Measurements from ENCODE around the gene RSPH6A.

Gene RSPH6A

DNA sequence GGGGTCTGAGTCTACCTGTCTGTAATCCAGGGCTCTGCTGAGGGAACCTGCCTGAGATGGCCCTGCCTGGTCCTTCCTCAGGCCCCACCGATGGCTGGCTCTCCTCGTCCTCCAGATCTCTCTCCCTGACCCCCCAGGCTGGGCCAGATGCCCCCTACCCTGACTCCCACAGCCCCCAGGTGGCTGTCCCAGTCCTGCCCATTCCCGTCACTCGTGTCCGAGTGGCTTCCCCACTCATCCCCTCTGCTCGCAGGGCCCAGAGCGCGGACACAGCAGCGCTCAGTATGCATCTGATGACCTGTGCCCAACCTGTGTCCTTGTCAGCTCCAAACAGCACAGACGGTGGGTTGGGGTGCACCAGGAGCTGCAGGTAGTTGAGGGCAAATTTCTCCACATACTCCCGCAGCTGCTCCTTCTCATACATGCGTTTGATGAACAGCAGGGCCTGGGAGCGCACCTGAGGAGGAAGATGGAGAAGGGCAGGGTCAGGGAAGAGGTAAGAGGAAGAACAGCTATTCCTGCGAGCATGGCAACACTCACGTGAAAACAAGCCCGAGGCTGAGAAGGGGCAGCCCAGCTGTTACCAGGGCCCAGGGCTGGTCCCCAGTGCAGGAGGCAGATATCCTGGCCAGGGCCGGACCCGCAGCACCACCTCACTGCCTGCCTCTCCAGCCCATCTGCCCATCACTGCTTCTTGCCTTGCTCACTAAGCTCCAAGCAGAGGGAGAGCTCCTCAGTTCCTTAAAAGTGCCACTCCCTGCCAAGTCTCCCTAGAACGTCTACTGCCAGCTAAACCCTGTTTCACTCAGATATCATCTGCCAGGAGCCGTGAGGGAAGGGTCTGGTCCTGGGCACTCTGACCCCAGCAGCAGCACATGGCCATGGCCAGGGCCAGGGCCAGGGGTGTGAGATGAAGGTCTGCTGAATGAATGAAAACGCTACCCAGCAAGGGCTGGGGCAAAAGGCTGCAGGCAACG, 11.1 kb upstream of the RSPH6A start:
- DNase-seq (ENCODE audit: low read depth in 2 of 2, low spot score in 1 of 2) = no peak

DNA sequence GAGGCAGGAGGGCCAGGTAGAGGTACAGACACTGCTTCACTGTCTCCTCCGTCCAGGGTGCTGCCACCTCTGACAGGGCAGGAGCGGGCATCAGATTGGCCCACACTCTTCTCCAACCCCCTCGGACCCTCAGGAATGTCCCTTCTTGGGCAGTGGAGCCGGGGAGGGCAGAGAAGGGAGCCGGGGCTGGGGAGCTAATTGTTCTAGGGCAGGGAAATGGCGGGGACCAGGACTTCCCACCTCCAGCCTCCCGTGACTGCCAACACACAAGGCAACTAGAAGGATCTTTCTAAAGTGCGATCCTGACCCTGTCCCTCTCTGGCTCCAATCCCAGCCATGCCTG, 10.1 kb upstream of the RSPH6A start:
- no peak for DNase-seq (ENCODE audit: low read depth in 2 of 2, low spot score in 1 of 2)

DNA sequence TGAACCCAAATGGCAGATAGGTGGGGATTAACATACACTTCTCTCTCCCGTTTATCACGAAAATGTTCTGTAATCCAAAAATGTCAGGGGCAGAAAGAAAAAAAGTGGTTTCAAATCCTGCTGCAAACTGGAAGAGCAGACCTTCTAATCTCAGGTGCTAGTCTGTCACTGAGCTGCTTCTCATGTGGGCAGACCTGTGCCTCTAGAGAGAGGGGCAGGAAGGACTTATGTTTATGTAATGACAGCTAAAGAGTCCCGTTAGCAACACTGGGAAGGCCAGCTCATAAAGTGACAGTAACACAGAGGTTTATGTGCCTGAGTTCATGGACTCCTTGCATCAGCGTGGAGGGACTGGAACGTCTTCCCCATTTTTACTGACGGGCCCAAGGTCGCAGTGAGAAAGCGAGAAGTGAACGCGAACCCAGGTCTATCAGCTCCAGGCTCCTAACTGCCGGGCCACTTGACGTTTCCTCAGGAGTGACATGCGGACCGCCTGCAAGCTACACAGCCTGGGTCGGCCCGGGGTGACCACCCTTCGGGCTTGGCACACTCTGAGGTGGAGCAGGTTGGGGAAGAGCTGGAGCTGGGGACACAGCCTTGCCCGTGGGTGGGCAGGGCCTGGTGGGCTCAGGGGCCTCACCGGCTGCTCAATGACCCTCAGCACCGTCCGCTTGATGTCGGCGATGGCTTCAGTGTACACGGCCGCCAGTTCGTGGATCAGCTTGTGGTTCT, 9.6 kb upstream of the RSPH6A start:
- DNase-seq (ENCODE audit: low read depth in 2 of 2, low spot score in 1 of 2) = no peak

DNA sequence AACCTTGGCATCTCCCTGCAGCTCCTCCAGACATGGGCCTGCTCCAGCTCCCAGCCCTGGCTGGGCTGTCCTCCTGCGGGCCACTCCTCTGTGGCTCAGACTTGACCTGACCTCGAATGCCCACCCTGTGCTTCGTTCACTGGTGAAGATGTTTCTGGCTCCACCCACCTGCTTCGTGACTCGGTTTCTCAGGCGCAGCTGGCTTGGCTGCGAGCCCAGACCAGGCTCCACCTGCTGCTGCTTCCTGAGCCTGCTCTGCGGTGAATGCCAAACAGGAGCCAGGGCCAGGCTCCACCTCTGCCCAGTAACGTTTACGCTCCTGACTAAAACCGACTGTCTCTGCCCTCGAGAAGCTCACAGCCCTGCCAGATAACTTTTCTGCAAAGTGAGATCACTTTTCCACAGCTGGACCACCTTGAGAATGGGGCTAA, 8.9 kb upstream of the RSPH6A start:
- DNase-seq (ENCODE audit: low read depth in 2 of 2, low spot score in 1 of 2) = no peak

DNA sequence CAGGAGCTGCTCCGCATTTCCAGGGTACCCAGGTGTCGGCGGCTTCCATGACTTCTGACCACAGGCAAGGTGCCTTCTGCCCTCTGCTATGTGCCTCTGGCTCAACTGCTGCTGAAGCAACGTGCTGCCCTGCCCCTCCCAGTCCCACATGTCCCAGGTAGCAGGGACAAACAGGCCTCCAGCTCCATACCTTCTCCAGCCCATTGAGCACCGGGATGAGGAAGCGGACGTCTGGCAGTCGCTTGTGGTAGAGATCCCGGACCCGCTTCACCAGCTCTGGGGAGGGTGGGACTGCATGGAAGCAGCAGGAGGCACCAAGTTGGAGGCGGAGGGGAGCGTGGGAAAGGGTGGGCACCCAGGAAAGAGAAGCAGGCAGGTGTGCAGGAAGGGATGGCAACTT, 8.1 kb upstream of the RSPH6A start:
- DNase-seq (ENCODE audit: low read depth in 2 of 2, low spot score in 1 of 2) = no peak

DNA sequence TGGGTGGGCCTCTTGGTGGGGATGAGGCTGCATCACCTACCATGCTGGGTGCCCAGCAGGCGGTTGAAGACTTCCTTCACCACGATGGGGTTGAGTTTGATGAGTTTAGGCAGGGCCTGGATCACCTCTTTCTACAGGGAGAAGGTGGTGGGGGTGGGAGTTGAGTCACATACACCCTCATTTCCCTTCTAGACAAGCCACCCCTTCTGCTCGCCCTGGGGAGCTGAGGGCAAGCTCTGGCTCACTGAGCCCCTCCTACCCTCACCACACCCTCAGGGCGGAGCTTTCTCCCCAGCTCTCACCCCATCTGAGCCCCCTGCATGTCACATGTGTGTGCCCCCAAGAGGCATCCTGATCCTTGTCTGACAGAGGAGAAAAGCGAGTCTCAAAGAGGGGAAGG, 7.6 kb upstream of the RSPH6A start:
- no peak for DNase-seq (ENCODE audit: low read depth in 2 of 2, low spot score in 1 of 2)

DNA sequence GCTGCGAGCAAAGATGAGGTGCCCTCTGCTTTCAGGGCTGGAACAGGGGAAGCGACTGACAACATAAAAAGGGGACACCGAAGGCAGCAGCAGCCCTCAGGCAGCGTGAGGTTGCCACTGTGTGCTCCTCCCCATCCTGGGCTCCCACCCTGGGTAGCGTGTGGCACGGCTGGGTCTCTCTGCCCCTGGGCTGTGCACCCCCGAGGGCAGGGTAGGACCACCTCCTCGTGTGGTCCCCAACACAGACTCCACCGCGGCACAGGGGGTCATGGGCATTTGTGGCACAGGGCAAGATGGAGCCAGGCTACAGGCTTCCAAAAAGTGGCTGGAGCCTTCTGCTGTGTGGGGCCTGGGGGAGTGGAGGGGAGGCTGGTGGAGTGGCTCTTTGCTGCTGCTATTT, 6.5 kb upstream of the RSPH6A start:
- no peak for DNase-seq (ENCODE audit: low read depth in 2 of 2, low spot score in 1 of 2)

DNA sequence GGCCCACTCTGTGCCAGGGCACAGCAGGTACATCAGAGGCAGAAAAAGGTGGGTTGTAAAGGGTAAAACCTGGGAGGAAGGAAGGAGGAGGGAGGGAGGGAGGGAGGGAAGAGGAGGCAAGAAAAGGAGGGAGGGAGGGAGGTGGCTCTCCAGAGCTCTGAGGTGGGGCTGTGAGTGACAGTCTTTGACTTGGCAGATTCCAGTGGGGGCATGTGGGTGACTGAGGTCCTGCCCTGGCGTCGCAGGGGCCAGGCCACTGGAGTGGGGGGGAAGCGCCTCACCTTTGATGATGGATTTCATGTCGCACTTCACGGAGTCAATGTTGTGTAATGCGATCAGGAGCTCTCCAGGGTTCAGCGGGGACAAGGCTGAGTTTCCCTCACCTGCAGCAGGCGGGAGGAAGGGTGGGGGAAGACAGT, 6.0 kb upstream of the RSPH6A start:
- no peak for DNase-seq (ENCODE audit: low read depth in 2 of 2, low spot score in 1 of 2)

DNA sequence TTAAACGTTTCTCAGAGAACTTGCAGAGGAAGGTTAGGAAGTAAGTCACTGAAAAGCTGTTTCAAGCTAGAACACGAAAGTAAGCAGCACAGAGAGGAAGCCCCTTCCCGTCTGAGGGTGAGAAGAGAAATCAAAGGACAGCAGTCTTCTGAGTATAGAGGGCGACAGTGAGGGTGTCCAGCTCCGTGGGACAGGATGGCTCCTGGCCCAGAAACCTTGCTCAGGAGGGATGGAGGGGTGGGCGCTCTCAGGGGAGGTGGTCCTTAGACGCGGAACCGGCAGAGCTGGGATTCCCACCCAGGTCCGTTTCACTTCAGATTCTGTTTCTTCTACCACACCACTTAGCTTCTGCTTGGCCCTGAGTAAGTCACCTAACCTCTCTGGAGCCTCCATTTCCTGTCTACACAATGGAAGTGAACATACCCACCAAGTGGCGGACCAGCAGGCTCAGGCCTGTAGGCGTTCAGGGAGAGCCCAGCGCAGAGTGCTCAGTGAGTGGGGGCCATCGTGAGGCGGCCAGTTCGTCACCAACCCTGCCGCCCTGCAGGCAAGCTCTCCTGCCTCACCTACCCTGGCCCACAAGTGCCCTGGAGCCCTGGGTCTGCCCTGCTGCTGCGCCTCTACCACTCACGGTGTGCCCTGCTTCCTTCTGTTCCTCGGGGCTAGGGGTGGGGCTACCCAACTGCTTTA, 5.5 kb upstream of the RSPH6A start:
- DNase-seq (ENCODE audit: low read depth in 2 of 2, low spot score in 1 of 2) = no peak

DNA sequence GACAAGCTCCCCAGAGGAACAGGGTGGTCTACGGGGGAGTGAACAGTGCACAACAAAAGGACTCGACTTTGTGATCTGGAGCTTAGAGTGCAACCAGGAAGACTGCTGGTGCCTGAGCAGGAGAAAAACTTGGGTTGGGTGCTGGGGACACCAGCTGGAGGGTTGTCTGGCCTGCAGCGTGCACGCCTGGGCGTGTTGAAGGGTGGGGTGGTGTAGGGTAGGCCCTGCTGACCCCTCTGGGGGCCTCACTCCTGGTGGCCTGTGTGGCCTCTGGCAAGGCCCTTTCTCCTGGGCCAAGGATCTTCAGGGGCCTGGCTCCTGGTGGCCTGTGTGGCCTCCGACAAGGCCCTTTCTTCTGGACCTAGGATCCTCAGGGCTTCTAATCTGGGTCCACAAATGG, 4.7 kb upstream of the RSPH6A start:
- no peak for DNase-seq (ENCODE audit: low read depth in 2 of 2, low spot score in 1 of 2)

DNA sequence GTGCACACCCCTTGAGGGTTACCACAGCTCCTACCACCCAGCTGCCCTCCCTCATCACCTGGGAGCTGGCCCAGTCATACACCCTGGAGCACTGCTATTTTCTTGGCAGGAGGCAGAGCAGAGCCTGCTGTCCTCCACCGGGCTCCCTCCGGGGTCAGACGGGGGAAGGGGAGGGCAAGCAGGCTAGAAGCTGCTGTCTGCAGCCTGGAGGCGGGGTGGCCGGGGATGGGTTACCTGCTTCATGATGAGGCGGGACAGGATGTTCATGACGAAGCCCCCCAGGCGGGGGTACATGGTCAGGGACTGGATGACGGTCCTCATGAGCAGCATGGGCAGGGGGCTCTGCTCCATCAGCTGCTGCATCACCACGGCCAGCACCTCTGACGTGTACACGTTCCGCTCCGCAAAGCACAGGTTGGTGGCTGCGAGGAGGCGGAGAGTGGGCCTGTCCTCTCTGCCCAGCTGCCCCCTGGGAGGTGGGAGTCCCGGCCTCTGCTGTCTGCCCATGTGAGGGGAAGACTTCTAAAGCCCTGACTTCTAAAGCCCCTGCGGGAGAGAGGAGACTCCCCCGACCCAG, 2.7 kb upstream of the RSPH6A start:
- no peak for DNase-seq (ENCODE audit: low read depth in 2 of 2, low spot score in 1 of 2)

DNA sequence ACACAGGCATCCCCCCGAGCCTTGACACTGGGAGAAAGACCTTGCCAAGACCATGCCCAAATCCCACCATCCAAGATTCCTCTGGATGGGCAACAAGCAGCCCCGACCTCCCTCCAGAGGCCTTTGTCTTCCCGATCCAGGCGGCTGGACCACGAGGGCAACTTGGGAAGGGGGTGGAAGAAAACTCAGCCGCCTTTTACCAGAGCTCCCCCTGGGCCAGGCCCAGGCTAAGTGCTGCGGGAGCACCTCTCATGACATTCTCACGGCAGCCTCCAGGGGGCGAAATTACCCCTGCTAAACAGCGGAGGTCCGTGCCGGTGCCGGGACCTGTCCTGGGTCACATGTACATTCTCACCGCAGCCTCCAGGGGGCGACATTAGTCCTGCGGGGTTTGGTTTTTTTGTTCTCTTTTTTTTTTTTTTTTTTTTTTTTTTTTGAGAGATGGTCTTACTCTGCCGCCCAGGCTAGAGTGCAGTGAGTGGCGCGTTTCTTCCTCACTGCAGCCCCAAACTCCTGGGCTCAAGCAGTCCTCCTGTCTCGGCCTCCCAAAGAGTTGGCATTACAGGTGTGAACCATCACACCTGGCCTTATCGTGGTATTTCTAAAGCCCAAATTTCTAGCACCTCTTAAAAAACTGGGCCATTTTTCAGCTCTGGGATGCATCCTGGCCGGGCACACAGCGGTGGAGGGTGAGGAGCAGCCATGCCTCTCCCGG, 2.1 kb upstream of the RSPH6A start:
- peak; percentile 88 to 96 for DNase-seq (ENCODE audit: low read depth in 2 of 2, low spot score in 1 of 2)

DNA sequence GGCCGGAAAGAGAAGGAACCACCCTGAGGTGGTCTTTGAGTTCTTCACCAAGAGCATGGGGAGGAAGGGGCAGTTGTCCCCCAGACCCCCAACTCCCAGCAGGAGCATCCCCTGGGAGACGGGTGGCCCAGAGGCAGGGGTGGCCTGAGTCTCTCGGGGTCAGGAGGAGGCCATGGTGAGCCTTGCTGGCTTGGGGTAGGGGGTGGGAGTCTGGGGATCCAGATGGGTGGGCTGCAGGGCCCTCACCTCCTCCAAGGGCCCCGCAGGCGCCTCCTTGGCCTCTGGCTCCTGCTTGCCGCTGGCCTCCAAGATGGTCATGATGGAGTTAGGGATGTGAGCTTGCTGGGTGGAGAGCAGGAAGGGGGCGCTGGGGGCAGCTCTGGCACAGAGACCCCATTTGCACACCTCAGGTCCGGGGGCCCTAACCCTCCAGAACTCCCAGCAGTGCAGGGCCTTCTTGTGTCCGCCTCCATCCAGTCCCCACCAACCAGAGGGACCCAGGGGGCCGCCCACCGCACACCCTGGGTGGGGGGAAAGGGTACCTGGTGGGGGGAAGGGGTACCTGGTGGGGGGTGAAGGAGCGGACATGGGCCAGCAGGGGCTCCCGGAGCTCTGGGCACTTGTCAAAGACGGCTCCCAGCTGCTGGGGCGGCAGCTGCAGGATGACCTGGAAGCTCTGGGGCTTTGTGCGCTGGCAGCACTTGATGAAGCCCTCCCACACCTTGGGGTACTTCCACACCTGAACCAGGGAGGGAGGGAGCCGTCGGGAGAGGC, 1.3 kb upstream of the RSPH6A start:
- no peak for DNase-seq (ENCODE audit: low read depth in 2 of 2, low spot score in 1 of 2)

DNA sequence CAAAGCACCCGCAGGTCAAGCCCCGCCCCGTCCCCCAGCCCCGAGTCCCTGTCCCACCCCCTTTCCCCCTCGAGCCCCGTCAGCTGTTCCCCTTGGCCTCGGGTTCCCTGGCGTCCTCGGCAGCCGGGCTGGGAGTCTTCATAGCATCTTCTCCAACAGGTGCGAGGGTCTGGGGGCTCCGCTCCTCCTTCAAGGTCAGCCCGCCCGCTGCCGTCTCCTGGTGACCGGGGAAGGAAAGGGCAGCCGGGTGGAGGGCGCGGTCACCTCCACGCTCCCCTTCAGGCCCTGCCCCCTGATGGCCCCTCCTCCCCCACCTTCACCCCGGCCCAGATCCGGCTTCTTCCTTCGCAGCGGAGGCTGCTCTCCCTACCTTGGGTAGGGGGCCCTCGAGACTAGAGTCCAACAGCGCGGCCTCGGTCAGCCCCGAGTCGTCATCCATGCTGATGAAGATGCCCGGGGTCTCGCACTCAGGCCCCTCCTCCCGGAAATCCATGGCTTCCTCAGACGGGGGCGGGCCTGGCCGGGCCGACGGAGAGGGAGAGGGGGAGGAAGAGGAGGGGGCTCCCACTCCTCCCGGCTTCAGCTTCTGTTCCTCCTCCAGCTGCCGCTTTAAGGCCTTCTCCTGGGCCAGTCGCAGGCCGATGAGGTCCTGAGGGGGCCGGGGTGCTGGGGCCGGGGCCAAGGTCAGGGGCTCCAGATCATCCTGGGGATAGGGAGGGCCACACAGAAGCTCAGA, 541 bp upstream of the RSPH6A start:
- DNase-seq (ENCODE audit: low read depth in 2 of 2, low spot score in 1 of 2) = no peak

DNA sequence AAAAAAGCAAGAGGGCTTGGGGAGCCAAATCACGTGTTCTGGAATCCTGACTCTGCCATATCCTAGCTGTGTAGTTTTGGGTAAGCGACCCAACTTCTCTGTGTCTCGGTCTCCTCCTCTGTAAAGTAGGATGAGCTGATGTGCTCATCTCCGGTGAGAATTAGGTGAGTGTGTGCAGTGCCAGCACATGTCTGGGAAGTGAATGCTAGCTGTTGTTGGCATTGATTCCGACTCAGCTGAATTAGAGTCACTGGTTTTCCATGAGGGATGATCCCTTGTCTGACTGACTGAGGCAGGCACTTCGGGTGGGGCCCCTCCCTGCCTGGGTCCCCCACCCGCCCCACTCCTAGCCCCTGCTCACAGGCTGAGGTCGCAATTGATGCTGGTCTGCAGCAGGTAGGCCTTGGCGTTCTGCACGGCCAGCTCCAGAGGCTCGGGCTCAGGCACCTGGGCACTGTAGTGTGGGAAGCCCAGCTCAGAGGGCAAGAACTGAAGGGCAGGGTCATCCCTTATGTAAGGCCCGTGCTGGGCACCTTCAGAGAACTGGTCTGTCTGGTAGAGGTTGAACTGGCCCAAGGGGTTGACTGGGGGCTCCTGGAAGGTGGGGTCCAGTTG, 835 bp downstream of the RSPH6A start:
- no peak for DNase-seq (ENCODE audit: low read depth in 2 of 2, low spot score in 1 of 2)

DNA sequence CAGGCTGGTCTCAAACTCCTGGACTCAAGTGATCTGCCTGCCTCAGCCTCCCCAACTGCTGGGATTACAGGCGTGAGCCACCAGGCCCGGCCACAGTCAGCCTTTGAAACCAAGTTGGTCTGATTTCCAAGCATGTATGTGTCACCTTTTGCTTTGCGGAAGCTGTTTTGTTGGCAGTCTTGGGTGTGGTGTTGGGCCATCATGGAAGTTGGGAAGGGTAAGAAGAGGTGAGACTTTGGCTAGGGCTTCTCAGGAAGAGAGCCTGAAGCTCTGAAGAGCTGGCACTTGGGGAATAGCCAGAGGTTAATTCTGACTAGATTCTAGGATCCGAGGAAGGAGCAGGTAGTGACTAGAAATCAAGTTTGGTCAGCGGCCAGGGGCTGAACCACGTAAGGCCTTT, 2.8 kb downstream of the RSPH6A start:
- no peak for DNase-seq (ENCODE audit: low read depth in 2 of 2, low spot score in 1 of 2)

DNA sequence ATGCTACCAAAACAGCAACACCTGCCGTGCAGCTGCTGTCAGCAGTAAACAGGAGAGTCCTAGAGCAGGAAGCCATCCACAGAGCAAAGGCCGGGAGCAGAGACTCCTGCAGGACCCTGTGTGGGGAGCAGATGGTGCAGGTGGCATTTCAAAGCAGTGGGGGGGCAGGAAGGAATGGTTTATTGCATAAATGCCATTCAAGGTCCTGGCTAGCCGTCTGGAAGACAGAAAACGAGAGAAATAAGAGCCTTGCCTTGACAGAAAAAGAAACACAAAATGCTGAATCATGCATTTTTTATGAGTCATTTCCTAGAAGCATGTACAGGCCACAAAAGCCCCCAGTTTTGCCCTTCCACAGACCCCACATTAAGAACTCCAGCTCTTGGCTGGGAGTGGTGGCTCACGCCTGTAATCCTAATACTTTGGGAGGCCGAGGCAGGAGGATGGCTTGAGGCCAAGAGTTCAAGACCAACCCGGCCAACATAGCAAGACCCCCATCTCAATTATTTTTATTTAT, 5.4 kb downstream of the RSPH6A start:
- no peak for DNase-seq (ENCODE audit: low read depth in 2 of 2, low spot score in 1 of 2)

DNA sequence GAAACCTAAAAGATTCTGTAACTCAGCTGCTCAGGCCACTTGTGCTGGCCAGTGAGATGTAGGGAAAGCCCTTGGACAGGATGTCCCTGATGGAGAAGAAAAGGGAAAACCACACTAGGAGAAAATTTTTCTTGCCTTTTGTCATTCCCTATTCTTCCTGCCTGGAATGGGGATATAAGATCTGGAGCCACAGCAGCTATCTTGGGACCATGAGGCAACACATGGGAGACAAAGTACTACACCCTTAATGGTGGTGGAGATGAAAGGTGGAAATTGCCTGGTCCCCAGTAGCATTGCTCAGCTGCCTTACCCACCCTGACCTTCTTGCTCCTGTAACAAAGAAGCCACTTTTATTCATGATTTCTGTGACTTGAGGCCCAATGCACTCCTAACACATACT, 9.4 kb downstream of the RSPH6A start:
- DNase-seq (ENCODE audit: low read depth in 2 of 2, low spot score in 1 of 2) = no peak

DNA sequence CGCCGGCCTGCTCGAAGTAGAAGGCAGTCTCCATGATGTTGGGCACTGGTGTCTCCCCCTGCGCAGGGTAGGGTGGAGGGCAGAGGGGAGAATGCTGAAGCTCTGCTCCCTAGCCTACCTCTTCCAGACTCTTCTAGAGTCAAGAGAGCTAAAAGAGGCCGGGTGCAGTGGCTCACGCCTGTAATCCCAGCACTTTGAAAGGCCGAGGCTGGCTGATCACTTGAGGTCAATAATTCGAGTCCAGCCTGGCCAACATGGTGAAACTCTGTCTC, 10.2 kb downstream of the RSPH6A start:
- DNase-seq (ENCODE audit: low read depth in 2 of 2, low spot score in 1 of 2) = no peak

All from stimulated activated CD8-positive, alpha-beta memory T cell treated with anti-CD3 and anti-CD28 coated beads, Interleukin-4, amount 100 ng/mL, for 4 hours (primary cell).